HG03135 (cell line): ENCODE measurements around the gene CYP2C18.
"Not testable (repeated sequence)": the region's sequence is repeated elsewhere in the genome, so short reads cannot be mapped to it uniquely, and the experiment has no call there.

Source experiments
- ATAC-seq: cut with Tn5 transposase; IDR thresholded peaks from one replicate; pipeline ENCODE4 v1.9.1; 2021; ENCODE audit warnings: mild to moderate bottlenecking, moderate library complexity; ENCODE audit not compliant: unreplicated experiment

CYP2C18 gene

GRCh38 chr10:94738588-94738987 lies 55.1 kb downstream of the CYP2C18 start:
- no peak for ATAC-seq

- ATAC-seq, result no peak
Measured at GRCh38 chr10:94747137-94747536, 63.6 kb downstream of the CYP2C18 start.

DNA sequence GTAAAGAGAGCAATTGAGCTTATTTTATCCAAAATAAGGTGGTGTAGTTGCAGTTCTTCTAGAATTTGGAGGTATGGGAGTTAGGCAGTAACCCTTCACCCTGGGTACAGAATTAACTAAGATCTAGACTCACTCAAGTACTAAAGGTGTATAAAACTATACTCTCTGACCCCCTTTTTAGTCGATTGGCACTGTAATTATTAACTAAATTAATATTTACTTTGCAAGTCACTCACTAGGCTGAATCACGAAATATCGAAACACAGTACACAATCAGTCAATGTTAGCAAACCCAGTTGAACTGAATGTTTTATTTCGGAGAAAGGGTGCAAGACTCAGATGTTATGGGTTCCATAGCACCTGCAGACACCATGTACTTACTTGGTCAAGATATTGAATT lies 64.3 kb downstream of the CYP2C18 start:
- no peak for ATAC-seq

DNA sequence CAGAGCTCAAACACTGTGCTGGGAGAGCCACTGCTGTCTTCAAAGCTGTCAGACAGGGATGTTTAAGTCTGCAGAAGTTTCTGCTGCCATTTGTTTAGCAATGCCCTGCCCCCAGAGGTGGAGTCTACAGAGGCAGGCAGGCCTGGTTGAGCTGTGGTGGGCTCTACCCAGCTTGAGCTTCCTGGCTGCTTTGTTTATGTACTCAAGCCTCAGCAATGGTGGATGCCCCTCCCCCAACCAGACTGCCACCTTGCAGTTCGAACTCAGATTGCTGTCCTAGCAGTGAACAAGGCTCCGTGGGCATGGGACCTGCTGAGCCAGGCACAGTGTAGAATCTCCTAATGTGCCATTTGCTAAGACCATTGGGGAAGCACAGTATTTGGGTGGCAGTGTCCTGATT lies 74.4 kb downstream of the CYP2C18 start:
- no peak for ATAC-seq

- ATAC-seq, result no peak
Measured at GRCh38 chr10:94760586-94761178, 77.2 kb downstream of the CYP2C18 start.

DNA sequence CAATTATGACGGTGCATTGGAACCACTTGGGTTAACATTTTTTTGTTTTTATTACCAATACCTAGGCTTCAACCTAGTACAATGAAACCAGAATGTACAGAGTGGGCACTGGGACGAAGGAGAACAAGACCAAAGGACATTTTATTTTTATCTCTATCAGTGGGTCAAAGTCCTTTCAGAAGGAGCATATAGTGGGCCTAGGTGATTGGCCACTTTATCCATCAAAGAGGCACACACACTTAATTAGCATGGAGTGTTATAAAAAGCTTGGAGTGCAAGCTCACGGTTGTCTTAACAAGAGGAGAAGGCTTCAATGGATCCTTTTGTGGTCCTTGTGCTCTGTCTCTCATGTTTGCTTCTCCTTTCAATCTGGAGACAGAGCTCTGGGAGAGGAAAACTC lies 78.9 kb downstream of the CYP2C18 start, which contains the start of gene CYP2C19:
Gene CYP2C19 (plus strand): TSS at position 289 of the 400 bp plus-strand sequence. CDS start 25 bp downstream, at position 314.
- no peak for ATAC-seq

GRCh38 chr10:94775425-94775824 lies 91.9 kb downstream of the CYP2C18 start:
- not testable (repeated sequence) for ATAC-seq

- ATAC-seq, result no peak
Measured at GRCh38 chr10:94777886-94778458, 94.4 kb downstream of the CYP2C18 start.

DNA sequence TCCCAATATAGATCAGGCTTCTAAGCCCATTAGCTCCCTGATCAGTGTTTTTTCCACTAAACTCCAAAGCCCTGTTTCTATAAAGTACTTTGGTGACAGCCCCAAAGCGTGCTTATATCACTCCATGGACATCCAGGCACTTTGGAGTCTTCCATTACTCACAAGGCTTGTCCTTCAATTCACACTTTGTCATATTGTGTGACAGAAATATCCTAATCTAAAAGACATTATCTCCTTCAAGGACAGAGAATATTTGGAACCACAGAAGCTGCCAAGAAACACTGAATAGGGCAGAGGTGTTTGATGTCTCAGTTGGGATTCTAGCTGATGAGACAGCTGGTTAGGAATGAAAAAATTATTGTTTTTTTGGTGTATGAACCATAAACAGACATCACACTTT lies 97.3 kb downstream of the CYP2C18 start:
- no peak for ATAC-seq

DNA sequence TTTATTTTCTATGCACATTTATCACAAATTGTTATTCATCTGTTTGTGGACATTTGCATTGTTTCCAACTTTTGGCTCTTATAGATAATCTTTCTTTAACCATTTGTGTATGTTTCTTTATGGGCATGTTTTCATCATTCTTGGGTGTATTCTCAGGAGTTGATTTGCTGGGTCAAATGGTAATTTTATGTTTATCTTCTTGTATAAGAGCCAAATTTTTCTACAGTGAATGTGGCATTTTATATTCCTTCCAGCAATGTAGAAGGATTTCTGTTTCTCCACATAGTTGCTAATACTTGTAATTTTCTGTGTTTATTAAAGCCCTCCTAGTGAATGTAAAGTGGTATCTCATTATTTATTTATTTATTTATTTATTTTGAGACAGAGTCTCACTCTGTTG lies 100.7 kb downstream of the CYP2C18 start:
- ATAC-seq, result no peak

- ATAC-seq, result no peak
Measured at GRCh38 chr10:94785211-94785610, 101.7 kb downstream of the CYP2C18 start.
